ENCODE results near the gene A1BG.
"Not testable (repeated sequence)": the region's sequence is repeated elsewhere in the genome, so short reads cannot be mapped to it uniquely, and the experiment has no call there.

Gene A1BG

DNA sequence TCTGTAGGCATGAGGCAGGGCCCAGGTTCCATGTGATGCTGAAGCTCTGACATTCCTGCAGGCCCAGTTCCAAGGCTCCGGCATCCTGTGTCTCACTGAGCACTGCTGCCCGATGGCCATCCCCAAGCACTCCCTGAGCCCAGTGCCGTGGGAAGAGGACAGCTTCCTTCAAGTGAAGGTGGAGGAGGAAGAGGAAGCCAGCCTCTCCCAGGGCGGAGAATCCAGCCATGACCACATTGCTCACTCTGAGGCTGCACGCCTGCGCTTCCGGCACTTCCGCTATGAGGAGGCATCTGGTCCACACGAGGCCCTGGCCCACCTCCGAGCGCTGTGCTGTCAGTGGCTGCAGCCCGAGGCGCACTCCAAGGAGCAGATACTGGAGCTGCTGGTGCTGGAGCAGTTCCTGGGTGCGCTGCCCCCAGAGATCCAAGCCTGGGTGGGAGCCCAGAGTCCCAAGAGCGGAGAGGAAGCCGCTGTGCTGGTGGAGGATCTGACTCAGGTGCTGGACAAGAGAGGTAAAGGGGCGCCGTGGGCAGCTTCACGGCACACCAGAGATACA, 18.5 kb downstream of the A1BG start:
- no peak for DNase-seq

DNA sequence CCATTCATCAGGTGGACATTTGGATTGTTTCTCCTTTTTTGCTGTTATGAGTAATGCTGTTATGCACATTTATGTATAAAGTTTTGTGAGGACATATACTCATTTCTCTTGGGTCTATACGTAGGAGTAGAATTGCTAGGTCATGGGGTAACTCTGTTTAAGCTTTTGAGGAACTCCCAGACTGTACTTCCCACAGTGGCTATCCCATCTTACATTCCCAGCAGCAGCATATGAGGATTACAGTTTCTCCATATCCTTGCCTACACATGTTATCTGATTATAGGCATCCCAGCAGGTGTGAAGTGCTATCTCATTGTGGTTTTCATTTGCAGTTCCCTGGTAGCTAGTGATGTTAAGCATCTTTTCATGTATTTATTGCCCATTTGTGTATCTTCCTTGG, 20.6 kb downstream of the A1BG start:
- no peak for DNase-seq

DNA sequence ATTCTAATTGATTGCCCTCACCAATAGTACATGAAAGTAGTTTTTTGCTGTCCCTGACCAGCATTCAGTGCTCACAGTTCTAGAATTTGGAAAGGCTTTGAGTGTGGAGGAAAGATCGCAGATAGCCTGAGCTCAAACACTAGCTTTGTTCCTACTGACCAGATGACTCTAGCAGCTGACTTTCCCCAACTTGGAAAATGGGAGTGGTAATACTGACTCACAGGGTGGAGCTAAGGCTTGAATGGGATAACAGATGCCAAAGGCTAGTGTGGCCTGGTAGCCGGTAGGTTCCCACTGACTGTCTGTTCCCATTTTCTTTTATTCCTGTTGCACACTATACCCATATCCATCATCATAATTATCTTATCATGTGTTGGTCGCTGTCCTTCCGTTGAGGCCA, 22.8 kb downstream of the A1BG start:
- DNase-seq: no peak

DNA sequence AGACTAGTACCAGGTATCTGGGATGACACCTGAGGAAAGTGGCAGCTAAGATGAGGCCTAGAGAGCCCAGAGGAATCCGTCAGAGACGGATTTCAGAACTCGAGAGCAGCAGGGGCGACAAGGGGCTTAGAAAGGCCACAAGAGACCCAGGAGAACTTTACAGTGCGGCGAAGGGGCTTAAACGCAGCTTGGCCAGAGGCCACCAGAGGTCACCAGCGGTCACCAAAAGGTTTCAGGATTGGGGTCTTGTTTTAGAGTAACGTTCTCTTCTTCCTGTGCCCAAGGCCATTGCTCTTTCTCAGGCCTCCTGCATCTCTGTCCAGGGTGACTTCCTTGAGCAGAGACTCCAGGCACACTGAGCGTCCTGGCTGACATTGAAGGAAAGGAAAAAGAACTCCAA, 24.3 kb downstream of the A1BG start:
- no peak for DNase-seq

DNA sequence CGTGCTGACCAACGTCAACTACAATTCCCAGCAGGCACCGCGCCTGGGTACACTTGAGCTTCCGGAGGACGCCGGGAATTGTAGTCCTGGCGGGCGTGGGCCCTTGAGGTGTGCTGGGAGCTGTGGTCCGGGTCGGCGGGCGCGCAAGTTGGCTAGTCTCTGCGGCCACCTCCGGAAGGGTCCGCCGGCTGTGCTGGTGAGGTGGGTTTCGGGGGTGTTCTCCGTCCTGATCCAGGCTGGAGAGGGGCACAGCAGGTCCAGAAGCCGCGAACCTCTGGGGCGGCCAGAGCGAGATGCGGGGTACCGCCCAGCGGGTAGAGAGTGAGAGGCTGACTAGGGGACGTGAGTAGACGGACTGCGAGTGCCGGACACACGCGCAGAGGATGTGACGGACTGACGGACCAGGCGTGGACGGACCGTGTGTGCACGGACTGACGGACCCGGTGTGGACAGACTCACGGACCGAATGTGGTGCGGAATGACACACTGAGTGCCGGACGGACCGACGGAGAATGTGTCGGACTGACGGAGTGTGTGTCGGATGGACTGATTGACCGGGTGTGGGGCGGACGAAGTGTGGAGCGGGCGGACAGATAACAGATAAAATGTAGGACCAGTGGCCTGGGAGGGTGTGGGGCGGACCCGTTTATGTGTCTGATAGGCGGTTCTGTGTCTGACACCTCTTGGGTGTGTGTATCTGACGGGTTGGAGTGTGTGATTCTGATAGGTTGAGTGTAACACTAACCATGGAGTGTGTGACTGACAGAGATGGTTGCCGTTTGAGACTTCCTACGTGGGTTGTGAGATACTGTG, 26.2 kb downstream of the A1BG start, which contains the start of gene ZSCAN22:
Gene ZSCAN22 (plus strand): TSS at position 81 of the 813 bp plus-strand sequence. CDS start 7,809 bp downstream, outside the sequence.
- peak; percentile 76 for DNase-seq

DNA sequence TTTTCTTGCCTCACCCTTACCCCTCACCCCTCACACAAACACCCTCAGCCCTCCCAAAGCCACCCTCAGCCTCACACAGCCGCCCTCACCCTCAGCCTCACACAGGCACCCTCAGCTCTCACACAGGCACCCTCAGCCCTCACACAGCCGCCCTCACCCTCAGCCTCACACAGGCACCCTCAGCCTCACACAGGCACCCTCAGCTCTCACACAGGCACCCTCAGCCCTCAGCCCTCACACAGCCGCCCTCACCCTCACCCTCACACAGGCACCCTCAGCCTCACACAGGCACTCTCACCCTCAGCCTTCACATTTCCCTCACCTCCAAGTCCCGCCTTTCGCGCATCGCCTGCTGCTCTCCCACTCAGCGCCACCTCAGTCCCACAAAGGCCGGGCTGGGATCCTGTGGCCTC, 26.8 kb downstream of the A1BG start:
- DNase-seq: no peak

DNA sequence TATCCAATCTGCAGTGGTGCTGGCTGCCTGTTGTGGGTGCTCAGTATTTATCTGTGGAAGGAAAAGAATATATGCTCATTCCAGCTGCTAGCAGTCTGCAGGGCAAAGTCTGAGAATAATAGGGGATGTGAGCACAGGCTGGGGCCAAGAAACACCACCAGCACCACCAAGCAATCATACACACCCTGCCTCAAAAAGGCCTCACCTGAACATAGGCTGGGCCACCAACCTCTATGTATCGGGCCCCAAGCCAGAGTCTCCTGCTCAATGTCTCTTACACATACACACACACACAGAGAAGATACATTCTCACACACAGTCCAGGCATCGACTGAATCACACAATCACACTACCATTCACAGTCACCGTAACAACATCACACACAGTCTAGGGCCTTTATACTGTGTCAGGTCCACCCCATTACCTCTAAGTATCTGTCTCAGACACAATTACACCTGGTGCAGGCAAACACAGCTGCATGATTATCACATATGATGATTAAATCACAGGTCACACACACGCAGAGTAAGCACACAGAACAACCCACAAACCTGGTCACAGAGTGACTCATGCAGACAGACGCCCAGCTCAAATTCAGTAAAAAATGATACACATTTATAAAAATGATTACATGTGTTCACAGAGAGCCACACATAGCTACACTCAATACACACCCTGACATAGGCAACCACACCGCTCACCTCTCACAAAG, 27.8 kb downstream of the A1BG start:
- DNase-seq: no peak

DNA sequence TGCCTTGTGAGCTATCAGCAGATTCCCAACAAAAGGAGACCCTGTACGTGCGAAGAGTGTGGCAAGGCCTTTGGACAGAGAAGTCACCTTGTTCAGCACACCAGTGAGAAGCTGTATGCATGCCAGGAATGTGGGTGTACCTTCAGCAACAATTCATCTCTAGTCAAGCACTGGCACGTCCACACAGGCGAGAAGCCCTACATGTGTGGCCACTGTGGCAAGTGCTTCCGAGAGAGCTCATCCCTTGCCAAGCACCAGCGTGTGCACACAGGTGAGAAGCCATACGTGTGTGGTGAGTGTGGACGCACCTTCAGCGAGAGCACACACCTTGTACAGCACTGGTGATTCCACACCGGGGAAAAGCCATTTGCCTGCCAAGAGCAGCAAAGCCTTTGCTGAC, 34.1 kb downstream of the A1BG start:
- DNase-seq: no peak

DNA sequence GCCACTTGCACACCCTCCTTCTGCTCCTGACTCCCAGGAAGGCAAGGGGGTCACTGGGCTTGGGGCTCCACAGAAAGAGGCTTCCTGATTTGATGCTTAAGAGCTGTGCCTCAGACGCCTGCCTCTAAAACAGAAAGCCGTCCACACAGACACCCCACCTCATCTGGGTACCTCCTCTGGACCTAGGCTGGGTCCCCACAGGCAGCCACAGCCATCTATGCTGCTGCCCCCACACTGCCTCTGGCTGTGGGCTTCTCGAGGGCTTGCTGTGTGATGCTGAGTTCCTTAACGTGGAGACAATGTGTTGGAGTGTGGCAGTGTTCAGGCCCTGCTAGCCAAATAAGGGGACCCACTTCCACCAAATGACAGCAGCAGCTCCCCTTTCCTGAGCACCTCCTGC, 35.0 kb downstream of the A1BG start:
- DNase-seq: no peak

DNA sequence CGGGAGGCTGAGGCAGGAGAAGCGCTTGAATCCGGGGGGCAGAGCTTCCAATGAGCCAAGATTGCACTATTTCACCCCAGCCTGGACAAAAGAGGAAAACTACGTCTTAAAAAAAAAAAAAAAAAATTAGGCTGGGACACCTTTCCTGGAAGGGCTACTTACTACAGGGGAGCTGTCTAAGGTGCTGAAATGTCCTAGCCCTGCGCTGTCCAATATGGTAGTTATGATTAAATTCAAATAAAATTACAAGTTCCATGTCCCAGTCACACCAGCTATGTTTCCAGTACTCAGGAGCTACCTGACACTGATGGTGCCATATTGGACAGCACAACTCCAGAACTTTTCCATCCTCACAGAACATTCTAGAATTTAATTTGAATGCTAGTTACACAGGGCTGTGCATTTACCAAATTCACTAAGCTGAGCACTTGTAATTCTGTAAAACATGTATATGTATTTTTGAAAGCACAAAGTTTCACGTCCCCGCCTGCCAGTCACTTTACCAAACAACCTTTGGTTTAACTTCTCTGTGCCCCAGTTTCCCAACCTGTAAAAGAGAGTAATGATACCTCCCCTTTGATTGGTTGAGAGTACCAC, 35.7 kb downstream of the A1BG start:
- DNase-seq: no peak

DNA sequence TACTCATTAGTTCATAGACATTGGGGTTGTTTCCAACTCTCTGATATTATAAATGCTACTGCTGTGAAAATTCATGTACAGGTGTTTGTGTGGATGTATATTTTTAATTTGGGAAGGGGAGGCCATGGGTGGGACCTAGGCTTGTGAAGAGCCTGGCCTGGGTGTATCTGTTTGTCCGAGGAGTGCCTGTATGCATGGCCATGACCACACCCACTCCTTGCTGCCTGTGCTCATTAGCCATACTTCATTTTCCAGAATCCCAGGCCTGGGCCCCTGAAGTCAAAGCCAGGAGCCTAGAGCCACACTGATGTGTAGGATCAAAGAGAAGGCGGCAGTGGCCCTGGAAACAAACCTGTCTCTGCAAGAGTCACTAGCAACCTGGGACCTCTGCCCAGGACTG, 37.7 kb downstream of the A1BG start:
- DNase-seq: no peak

DNA sequence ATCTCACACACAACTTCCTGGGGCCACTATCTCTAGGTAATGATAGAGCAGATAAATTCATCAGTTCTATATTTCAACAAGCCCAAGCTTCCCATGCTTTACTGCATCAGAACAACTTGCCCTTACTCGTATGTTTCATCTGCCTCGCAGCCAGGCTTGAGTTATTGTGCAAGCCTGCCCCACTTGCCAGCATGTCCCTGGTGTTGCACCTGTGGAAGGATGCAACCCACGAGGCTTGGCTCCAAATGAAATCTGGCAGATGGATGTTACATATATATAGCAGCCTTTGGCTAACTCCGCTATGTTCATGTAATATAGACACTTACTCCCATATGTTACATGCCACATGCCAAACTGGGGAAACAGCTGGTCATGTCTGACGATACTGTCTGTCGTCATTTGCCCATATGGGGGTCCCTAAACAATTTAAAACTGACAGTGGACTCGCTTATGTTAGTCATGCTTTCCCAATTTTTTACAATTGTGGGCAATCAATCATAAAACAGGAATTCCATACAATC, 41.9 kb downstream of the A1BG start:
- no peak for DNase-seq

DNA sequence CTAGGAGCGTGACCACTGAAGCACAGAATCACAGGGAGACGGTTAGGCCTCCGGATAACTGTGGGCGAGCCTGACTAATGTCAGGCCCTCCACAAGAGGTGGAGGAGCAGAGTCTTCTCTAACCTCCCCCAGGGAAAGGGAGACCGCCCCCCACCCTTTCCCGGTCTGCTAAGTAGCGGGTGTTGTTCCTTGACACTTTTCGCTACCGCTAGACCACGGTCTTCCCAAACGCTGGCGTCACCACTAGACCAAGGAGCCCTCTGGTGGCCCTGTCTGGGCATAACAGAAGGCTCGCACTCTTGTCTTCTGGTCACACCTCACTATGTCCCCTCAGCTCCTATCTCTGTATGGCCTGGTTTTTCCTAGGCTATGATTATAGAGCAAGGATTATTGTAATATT, 42.6 kb downstream of the A1BG start:
- not testable (repeated sequence) for DNase-seq

DNA sequence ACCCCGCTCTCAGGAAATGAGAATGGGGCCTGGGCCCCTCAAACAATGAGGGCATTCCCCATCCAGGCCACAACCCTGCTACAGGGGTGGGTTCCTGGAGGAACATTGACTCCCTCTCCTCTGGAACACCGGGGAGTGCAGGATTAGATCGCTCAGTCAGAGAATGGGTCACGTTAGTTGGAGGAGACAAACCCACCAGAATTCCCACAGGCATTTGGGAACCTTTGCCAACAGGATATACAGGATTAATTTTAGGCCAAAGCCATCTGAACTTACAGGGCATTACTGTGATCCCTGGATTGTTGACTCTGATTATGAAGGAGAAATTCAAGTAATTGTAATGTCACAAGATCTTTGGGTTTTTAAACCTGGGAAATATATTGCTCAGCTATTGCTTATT, 45.6 kb downstream of the A1BG start:
- no peak for DNase-seq

DNA sequence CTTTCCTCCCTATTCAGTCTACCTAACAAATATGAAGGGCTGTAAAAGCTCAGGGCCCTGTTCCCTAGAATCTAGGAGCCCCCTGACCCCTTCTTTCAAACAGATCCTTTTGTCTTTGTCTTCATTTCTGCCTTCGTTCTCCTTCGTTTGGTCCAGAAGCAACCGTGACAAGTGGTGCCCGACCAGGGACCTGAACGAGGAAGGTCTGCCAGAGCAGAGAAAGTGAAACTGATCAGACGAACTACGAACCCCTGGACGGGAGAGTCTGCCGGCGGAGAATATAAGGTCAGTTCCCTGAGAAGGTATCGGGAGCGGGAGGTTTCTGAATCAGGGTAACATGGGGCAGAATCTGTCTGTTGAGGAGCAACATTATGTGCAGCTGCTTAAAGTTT, 47.4 kb downstream of the A1BG start:
- no peak for DNase-seq

DNA sequence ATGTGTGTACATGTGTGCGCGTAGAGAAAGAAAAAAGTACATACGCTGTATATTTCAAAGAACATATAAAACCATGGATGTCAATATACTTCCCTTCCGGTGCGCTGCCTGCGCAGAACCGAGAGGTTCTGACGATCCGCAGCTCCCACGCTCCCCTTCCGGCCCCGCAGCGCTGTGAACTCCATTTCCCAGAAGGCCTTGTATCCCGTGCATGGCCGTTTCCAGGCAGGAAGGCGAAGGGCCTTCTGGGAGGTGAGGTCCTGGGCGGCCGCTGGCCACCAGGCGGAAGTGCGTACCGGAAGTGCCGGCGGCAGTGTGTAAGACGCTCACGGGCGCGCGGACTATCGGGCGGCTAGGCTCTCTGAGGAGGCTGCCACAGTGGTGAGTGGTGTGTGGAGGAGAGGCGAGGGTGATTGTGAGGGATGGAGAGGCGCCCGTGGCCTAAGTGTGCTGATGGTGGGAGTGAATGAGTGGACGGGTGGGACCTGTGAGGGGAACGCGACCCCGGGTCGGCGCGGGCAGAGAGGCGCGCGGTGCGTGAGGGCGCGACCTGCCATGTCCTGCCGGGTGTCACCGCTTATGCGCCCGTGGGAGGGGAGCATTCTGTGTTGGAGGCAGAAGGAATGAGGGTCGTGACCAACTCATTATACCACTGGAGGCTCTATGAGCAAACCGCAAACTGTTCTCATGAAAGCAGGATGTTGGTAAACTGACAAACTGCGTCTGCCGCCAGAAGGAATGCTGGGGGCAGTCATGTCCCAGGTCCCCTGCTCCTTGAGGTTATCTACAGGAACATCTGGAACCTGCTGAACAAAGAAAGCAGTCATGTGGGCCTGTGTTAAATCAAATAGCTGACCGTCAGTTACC, 48.0 kb downstream of the A1BG start, which contains the start of gene ERVK3-1:
Gene ERVK3-1 (plus strand): TSS at position 313 of the 867 bp plus-strand sequence. CDS start 6,792 bp downstream, outside the sequence.
- DNase-seq: peak; percentile 76

DNA sequence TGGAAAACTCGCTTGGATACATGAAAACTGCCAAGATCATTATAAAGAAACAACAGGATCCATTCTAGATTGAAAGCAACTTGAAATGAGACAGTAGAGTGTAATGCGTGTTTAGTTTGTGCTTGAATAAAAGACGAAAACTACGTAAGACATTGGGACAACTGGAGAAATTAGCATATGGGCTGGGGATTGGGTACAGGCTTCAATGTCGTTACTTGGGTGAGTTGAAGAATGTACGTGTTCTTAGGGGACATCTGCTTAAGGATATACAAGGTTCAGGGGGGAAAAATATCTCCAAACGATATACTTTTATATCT, 48.6 kb downstream of the A1BG start:
- no peak for DNase-seq

DNA sequence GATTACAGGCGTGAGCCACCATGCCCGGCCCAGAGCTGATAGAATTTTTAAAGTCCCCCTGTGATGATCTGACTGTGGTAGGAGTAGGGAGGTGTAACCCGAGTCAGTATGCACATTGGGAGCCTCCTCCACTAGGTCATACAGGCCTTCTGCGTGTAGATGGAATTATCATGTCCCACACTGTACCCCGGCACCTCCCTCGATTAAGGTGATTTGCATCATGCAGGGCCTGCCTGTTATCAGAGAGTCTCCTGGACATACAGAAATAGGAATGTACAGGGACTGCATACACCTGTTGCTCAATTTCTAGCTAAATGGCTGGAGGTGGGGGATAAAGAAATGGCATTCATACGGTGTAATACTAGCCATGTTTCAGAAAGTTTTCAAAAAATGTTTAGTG, 49.0 kb downstream of the A1BG start:
- DNase-seq: no peak

DNA sequence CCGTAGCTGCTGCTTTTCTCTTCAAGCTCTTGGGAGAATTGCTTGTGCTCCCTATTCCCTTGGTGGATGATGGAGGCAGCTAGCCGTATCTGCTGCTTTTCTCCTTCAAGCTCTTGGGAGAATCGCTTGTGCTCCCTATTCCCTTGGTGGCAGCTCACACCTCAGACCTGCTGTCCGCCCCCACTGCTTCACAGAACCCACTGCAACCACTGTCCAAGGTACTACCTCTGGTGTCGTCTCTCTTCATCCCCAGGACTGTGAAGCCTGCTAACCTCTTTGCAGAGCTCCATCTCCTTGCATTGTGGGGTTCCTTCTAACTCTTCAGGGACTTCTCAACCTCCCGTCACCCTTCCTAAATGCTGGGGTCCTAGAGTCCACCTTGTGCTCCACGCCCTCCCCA, 52.7 kb downstream of the A1BG start:
- DNase-seq: no peak

DNA sequence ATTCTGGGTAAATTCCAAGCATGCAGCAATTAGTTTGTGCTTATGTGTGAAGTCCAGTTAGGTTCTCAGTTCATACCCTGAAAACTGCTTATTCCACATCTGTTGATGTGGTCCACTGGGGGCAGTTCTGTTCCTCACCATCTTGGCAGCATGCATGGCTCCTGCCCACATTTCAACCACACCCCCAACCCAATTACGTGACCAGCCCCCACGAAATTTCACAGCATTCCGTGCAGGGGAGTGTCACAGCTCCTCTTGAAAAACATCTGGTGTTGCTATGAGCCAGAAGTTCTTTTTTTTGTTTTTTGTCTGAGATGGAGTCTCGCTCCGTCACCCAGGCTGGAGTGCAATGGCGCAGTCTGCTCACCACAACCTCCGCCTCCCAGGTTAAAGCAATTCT, 57.2 kb downstream of the A1BG start:
- DNase-seq: no peak
